Heart left ventricle (tissue), 16 donors: ENCODE measurements around the gene PCLO. TPM values are rescaled to one million over a fixed set of nuclear protein-coding genes. Genes with fewer than 3 reads are reported as not detected.

ENCODE experiments used
- ATAC-seq, 4 donors: fragments of 200-7000 bp; cut with Tn5 transposase; one replicate each; pipeline ENCODE4 v1.9.1; 2020 to 2022; ENCODE audit warnings: moderate library complexity in 4 of 4, mild to moderate bottlenecking in 3 of 4, moderate number of reproducible peaks in 1 of 4
- DNase-seq, 5 donors: peaks; one replicate each; pipeline ENCODE4 v3.0.0-alpha.2; 2020
- H3K27ac ChIP-seq, 12 donors: fragments of 200-600 bp; sonication (generic) in 4 of 12; one replicate each; pipeline versions ENCODE4 v1.5.0 to v1.8.0; 2016 to 2022; ENCODE audit warnings: mild to moderate bottlenecking in 2 of 12
- H3K27me3 ChIP-seq, 9 donors: fragments of 200-600 bp; sonication (generic) in 2 of 9; one replicate each; pipeline versions ENCODE4 v1.5.1 to v1.8.0; 2016 to 2022; ENCODE audit warnings: mild to moderate bottlenecking in 3 of 9
- H3K36me3 ChIP-seq, 9 donors: fragments of 200-600 bp; sonication (generic) in 2 of 9; one replicate each; pipeline versions ENCODE4 v1.5.0 to v1.8.0; 2018 to 2022; ENCODE audit warnings: mild to moderate bottlenecking in 2 of 9
- H3K4me1 ChIP-seq, 12 donors: fragments of 200-600 bp; sonication (generic) in 4 of 12; one replicate each; pipeline versions ENCODE4 v1.5.0 to v1.8.0; 2016 to 2022; ENCODE audit warnings: mild to moderate bottlenecking in 3 of 12
- H3K4me3 ChIP-seq, 12 donors: fragments of 200-600 bp; sonication (generic) in 4 of 12; one replicate each; pipeline versions ENCODE4 v1.5.0 to v1.8.0; 2017 to 2022; ENCODE audit warnings: mild to moderate bottlenecking in 9 of 12, moderate library complexity in 4 of 12
- H3K9me3 ChIP-seq, 12 donors: fragments of 200-600 bp; sonication (generic) in 4 of 12; one replicate each; pipeline versions ENCODE4 v1.5.0 to v1.8.0; 2016 to 2022; ENCODE audit warnings: mild to moderate bottlenecking in 1 of 12
- CTCF ChIP-seq, 12 donors: fragments of 200-600 bp; sonication (generic) in 4 of 12; IDR thresholded peaks; one replicate each; pipeline versions ENCODE4 v1.5.0 to v1.8.0; 2018 to 2022; ENCODE audit warnings: antibody characterized with exemption in 12 of 12, mild to moderate bottlenecking in 5 of 12
- POLR2A ChIP-seq, 2 donors: fragments of 450-650 bp; IDR thresholded peaks; one replicate each; pipeline ENCODE4 v1.6.1; 2017; ENCODE audit warnings: antibody characterized with exemption in 2 of 2, mild to moderate bottlenecking in 2 of 2, moderate library complexity in 2 of 2
- WGBS, 4 donors: extraction: QIAGEN DNeasy Blood & Tissue Kit in 2 of 4; methylation state at CpG; one replicate each; pipeline versions ENCODE4 v1.1.5 to v1.1.7; 2013 to 2018; 5-methylcytosine and 5-hydroxymethylcytosine counted together
- intact Hi-C, 10 donors: fragments of 100-400 bp; cut with DNase I; formaldehyde crosslinking; loops; one replicate each; pipeline versions ENCODE4 v1.11.1 to v1.14.2; 2022
- polyA plus RNA-seq, 2 donors: library from polyadenylated mRNA; stranded (reverse); fragments of 200-250 nt; gene quantifications; one replicate each; pipeline ENCODE4 v1.2.3, GENCODE V29; 2013
- total RNA-seq, 9 donors: library from RNA; depleted of rRNA in 2 of 9; stranded (reverse); fragments of >200 nt in 2 of 9; fragmentation: NEBNext Ultra II Directional in 3 of 9; extraction: Animal tissue kit (Norgen Biotek cat#: 25700) in 3 of 9; gene quantifications; one replicate each; pipeline versions ENCODE4 v1.1.0 to v1.2.4, GENCODE V29; 2016 to 2023
- donor health status: ischemic (EF 13 %, LVEDD 7.1; RV severe dilation, severe dysfunction).
- donor health status: healthy with polysubstance abuse.
- donor health status: DM: no; HTN: yes; CAD: no.
- donor health status: DM: no; HTN: no; CAD: no.
- donor health status: ischemic (EF 25% LVEDD 6.9; RV normal size, moderate dysfunction).
- donor health status: ischemic (EF 25% LVEDD 5.7; RV mildly dilated, moderate dysfunction).
- donor health status: healthy.
- donor health status: DM: yes; HTN: yes; CAD: no.
- donor health status: ischemic (EF 35%, LVEDD 5.7; RV mildly dilated, moderate dysfunction).
- donor health status: nonischemic (EF 11% LVEDD 7.7; RV severe dilation, severe dysfunction).
- donor health status: DM: yes; HTN: yes; CAD: no.
- donor health status: PGD.
- donor health status: ischemic (EF 29% LVEDD 5.4; RV normal size, mild dysfunction).
- donor health status: nonischemic (EF 23%, LVEDD 6.1; RV moderate dilation, normal function).

The PCLO gene
- total and polyA plus RNA-seq, 11 donors, result 0.21 to 9.3 (median 2.9) TPM

GRCh38 chr7:82886324-82886723, 276.4 kb downstream of the PCLO start:
- H3K36me3 ChIP-seq, result no peaks in the 10 kb centered on the region
- no peak overlapping the region for H3K27ac ChIP-seq
- ATAC-seq, result no peak
- H3K9me3 ChIP-seq, result no peaks in the 10 kb centered on the region
- no peaks in the 10 kb centered on the region for H3K27me3 ChIP-seq
- no peak for DNase-seq
- intact Hi-C loops, result no loop called here
- 2 to 96% (median 44%) methylated on average over 1 of the region's 1 CpG for WGBS, 4 donors
- H3K4me3 ChIP-seq, result no peak overlapping the region
- TF ChIP-seq POLR2A (IDR thresholded peaks at IDR 0.05) (no peak), CTCF (IDR thresholded peaks at IDR 0.05) (no peak)
- H3K4me1 ChIP-seq, result no peaks in the 10 kb centered on the region

- intact Hi-C loops, result no loop called here
- peaks cover 0 to 3% (median 0%) of the 10 kb centered on the region in 12 donors for H3K9me3 ChIP-seq
- no peak for TF ChIP-seq CTCF (IDR thresholded peaks at IDR 0.05)
- no peak for TF ChIP-seq POLR2A (IDR thresholded peaks at IDR 0.05)
- no peaks in the 10 kb centered on the region for H3K36me3 ChIP-seq
- 64 to 67% (median 66%) methylated on average over 6 of the region's 6 CpGs for WGBS, 4 donors
- no peaks in the 10 kb centered on the region for H3K27me3 ChIP-seq
- H3K4me3 ChIP-seq, result no peak overlapping the region
- ATAC-seq (no peak), DNase-seq (no peak)
- no peaks in the 10 kb centered on the region for H3K4me1 ChIP-seq
- H3K27ac ChIP-seq, result no peak overlapping the region
These were observed 296.8 kb downstream of the PCLO start for GRCh38 chr7:82865856-82866255.

DNA sequence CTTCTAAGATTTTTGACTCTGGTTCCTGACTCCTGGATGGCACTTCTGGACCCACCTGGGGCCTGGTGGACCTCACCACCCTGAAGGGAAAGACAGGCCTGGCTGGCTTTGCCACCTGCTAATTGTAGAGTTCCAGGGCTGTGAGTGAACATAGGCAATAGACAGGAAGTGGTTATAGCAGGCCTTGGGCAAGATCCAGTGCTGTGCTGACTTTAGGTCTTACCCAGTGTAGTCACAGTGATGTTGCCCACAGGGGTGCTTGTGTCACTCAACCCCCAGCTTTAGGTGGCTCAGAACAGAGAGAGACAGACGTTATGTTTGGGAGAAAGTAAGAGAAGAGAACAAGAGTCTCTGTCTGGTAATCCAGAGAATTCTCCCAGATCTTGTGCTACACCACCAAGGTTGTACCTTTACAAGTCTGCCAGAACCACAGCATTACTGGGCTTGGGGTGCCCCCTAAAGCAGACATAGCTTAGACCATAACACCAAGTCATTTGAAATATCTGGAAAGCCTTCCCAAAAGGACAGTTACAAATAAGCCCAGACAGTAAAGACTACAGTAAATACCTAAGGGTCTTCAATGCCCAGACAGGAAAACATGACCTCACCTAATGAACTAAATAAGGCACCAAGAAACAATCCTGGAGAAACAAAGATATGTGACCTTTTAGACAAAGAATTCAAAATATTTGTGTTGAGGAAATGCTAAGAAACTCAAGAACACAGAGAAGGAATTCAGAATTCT, 303.4 kb downstream of the PCLO start:
- Histone ChIP-seq H3K27me3 (no peaks in the 10 kb centered on the region), H3K4me3 (no peak overlapping the region), H3K9me3 (peaks cover 0 to 5% (median 0%) of the 10 kb centered on the region in 12 donors), H3K36me3 (no peaks in the 10 kb centered on the region), H3K4me1 (no peaks in the 10 kb centered on the region), H3K27ac (no peak overlapping the region)
- ATAC-seq (no peak), DNase-seq (no peak)
- intact Hi-C loops, result no loop called here
- 54 to 72% (median 67%) methylated on average over 1 of the region's 1 CpG for WGBS, 4 donors
- TF ChIP-seq POLR2A (IDR thresholded peaks at IDR 0.05), result no peak
- no peak for TF ChIP-seq CTCF (IDR thresholded peaks at IDR 0.05)

DNA sequence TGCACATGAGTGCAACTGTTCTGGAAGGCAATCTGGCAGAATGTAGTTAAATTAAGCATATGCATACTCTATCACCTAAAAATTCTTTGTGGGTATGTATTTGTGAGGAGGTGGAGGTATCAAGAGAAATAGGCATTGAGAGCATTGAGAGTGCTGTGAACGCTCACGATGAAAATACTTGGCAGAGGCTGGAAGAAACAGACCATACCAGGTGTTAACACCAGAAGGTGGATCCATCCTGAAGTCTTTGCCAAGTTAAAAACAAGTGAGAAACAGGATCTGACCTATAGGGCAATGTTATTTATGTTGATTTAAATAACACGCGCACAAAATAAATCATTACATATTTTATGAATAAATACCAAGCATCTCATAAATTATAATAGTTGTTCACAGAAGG, 311.6 kb downstream of the PCLO start:
- Histone ChIP-seq H3K36me3 (no peaks in the 10 kb centered on the region), H3K4me3 (no peak overlapping the region), H3K4me1 (no peaks in the 10 kb centered on the region), H3K9me3 (no peaks in the 10 kb centered on the region), H3K27ac (no peak overlapping the region), H3K27me3 (no peaks in the 10 kb centered on the region)
- intact Hi-C loops, result no loop called here
- WGBS, 4 donors, result 83 to 91% (median 85%) methylated on average over 4 of the region's 4 CpGs
- DNase-seq (no peak), ATAC-seq (no peak)
- TF ChIP-seq POLR2A (IDR thresholded peaks at IDR 0.05), result no peak
- TF ChIP-seq CTCF (IDR thresholded peaks at IDR 0.05), result no peak
